Measurements from ENCODE around the gene ATOH1.

ATOH1 gene

GRCh38 chr4:93828332-93828994 is at the start of gene ATOH1:
Gene ATOH1 (plus strand): TSS chr4:93828753. CDS start chr4:93828927, 174 bp downstream.
- no peak for DNase-seq (ENCODE audit: low spot score)

- no peak for DNase-seq (ENCODE audit: low spot score)
Observed at GRCh38 chr4:93779228-93779627, 49.3 kb upstream of the ATOH1 start.

GRCh38 chr4:93780080-93780479 is 48.5 kb upstream of the ATOH1 start:
- no peak for DNase-seq (ENCODE audit: low spot score)

GRCh38 chr4:93781198-93781597 is 47.4 kb upstream of the ATOH1 start:
- no peak for DNase-seq (ENCODE audit: low spot score)

GRCh38 chr4:93786149-93786548 is 42.4 kb upstream of the ATOH1 start:
- DNase-seq (ENCODE audit: low spot score), result no peak

- DNase-seq (ENCODE audit: low spot score), result peak; percentile 23
Observed at GRCh38 chr4:93788712-93789111, 39.8 kb upstream of the ATOH1 start.

- peak; percentile 62 for DNase-seq (ENCODE audit: low spot score)
Observed at GRCh38 chr4:93791570-93792195, 36.9 kb upstream of the ATOH1 start.

GRCh38 chr4:93802045-93802444 is 26.5 kb upstream of the ATOH1 start:
- no peak for DNase-seq (ENCODE audit: low spot score)

- DNase-seq (ENCODE audit: low spot score), result no peak
Observed at GRCh38 chr4:93809773-93810172, 18.8 kb upstream of the ATOH1 start.

GRCh38 chr4:93810340-93810992 is 18.1 kb upstream of the ATOH1 start:
- DNase-seq (ENCODE audit: low spot score), result no peak

- no peak for DNase-seq (ENCODE audit: low spot score)
Observed at GRCh38 chr4:93813092-93813491, 15.5 kb upstream of the ATOH1 start.

- no peak for DNase-seq (ENCODE audit: low spot score)
Observed at GRCh38 chr4:93814141-93814540, 14.4 kb upstream of the ATOH1 start.

GRCh38 chr4:93814722-93815121 is 13.8 kb upstream of the ATOH1 start:
- DNase-seq (ENCODE audit: low spot score), result no peak

GRCh38 chr4:93825551-93826216 is 2.9 kb upstream of the ATOH1 start:
- DNase-seq (ENCODE audit: low spot score), result no peak

- no peak for DNase-seq (ENCODE audit: low spot score)
Observed at GRCh38 chr4:93827272-93827947, 1.1 kb upstream of the ATOH1 start.

- no peak for DNase-seq (ENCODE audit: low spot score)
Observed at GRCh38 chr4:93828995-93829819, 654 bp downstream of the ATOH1 start.

- no peak for DNase-seq (ENCODE audit: low spot score)
Observed at GRCh38 chr4:93829820-93830687, 1.5 kb downstream of the ATOH1 start.

GRCh38 chr4:93831716-93832496 is 3.4 kb downstream of the ATOH1 start:
- no peak for DNase-seq (ENCODE audit: low spot score)

GRCh38 chr4:93834249-93835066 is 5.9 kb downstream of the ATOH1 start:
- DNase-seq (ENCODE audit: low spot score), result no peak
